Progenitor cell of endocrine pancreas (in vitro differentiated cells): ENCODE measurements around the gene GRK5. TPM values are rescaled to one million over a fixed set of nuclear protein-coding genes. Genes with fewer than 3 reads are reported as not detected.

Experiments
- DNase-seq: peaks from one replicate; pipeline ENCODE4 v3.0.0; 2021; ENCODE audit warnings: low spot score; ENCODE audit not compliant: unreplicated experiment
- H3K27ac Mint-ChIP-seq: 2 replicates; pipeline ENCODE4 v1.8.0; 2021; ENCODE audit warnings: mild to moderate bottlenecking, moderate library complexity, mixed read lengths
- H3K27me3 Mint-ChIP-seq: 2 replicates; pipeline ENCODE4 v1.8.0; 2021; ENCODE audit warnings: mixed read lengths
- H3K36me3 Mint-ChIP-seq: 2 replicates; pipeline ENCODE4 v1.8.0; 2022; ENCODE audit warnings: mixed read lengths; ENCODE audit not compliant: insufficient read depth
- H3K4me1 Mint-ChIP-seq: 2 replicates; pipeline ENCODE4 v1.8.0; 2021; ENCODE audit warnings: low read depth, mixed read lengths
- H3K4me3 Mint-ChIP-seq: 2 replicates; pipeline ENCODE4 v1.8.0; 2021; ENCODE audit warnings: low read depth, mild to moderate bottlenecking, moderate library complexity, mixed read lengths
- H3K9me3 Mint-ChIP-seq: 2 replicates; pipeline ENCODE4 v1.8.0; 2021; ENCODE audit warnings: low read depth, mixed read lengths
- total RNA-seq: library from RNA; stranded (reverse); gene quantifications from 2 replicates; pipeline ENCODE4 v1.2.1, GENCODE V29; 2021
- TF ChIP-seq, protein P1 (sequence below): fragments of 200-600 bp; sonication (generic); IDR thresholded peaks from one replicate; pipeline ENCODE4 v1.5.0; 2021; ENCODE audit warnings: antibody characterized with exemption, mild to moderate bottlenecking; ENCODE audit not compliant: unreplicated experiment

The GRK5 gene
- total RNA-seq, 1 donor from 2014 or later, result 21.6 TPM

DNA sequence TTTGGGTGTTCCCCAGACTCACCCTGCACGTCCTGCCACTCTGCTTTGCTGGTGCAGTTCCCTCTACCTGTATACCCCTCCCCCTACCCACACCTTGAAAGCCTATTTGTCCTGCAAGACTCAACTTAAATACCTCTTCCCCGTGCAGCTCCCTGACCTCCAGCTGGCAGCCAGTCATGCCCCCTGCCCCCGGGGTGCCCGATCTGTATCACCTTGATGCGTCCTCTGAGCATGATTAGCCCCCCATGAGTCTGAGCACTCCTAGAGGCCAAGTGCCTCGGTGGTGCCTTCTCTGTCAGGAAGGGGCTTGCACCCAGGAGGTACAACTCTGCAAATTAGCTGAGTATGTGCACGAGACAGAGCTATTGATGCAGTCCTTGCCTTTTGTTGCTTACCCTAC is 240.1 kb downstream of the GRK5 start:
- DNase-seq, result no peak
- Mint-ChIP-seq H3K27ac (no peak overlapping the region), H3K9me3 (no peaks in the 10 kb centered on the region), H3K36me3 (peaks cover 4% of the 10 kb centered on the region), H3K27me3 (no peaks in the 10 kb centered on the region), H3K4me1 (no peaks in the 10 kb centered on the region), H3K4me3 (no peak overlapping the region)
- TF ChIP-seq, protein P1, sequence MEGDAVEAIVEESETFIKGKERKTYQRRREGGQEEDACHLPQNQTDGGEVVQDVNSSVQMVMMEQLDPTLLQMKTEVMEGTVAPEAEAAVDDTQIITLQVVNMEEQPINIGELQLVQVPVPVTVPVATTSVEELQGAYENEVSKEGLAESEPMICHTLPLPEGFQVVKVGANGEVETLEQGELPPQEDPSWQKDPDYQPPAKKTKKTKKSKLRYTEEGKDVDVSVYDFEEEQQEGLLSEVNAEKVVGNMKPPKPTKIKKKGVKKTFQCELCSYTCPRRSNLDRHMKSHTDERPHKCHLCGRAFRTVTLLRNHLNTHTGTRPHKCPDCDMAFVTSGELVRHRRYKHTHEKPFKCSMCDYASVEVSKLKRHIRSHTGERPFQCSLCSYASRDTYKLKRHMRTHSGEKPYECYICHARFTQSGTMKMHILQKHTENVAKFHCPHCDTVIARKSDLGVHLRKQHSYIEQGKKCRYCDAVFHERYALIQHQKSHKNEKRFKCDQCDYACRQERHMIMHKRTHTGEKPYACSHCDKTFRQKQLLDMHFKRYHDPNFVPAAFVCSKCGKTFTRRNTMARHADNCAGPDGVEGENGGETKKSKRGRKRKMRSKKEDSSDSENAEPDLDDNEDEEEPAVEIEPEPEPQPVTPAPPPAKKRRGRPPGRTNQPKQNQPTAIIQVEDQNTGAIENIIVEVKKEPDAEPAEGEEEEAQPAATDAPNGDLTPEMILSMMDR, result no peak

DNA sequence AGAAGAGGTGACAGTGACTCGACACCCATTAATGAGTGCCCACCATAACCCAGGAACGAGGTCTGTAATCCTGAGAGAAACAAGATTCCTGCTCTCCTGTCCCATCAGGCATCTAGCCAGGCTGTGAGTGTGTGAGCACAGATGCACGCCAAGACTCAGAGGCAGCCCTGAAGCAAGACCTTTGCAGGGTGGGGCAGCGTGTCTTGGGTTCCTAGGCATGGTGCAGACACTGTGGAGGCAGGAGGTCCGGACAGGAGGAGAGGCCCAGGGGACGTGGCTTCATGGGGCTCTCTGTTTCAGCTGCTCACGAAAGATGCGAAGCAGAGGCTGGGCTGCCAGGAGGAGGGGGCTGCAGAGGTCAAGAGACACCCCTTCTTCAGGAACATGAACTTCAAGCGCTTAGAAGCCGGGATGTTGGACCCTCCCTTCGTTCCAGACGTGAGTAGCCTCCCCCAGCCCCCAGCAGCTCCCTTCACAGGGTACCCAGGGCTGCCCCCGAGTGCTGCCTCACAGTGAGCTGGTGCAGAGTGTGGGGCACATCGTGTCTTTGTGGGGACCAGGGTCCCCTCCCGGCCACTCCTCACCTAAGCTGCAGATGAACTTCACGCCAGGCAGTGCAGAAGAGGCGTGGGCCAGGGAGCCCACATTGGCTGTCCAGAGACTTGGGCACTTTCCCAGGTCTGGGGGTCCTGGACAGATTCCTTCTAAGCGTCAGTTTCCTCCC is 240.6 kb downstream of the GRK5 start:
- H3K4me1 Mint-ChIP-seq, result no peaks in the 10 kb centered on the region
- H3K27ac Mint-ChIP-seq, result no peak overlapping the region
- TF ChIP-seq, protein P1, result no peak
- H3K4me3 Mint-ChIP-seq, result no peak overlapping the region
- DNase-seq, result no peak
- peaks cover 4% of the 10 kb centered on the region for H3K36me3 Mint-ChIP-seq
- H3K27me3 Mint-ChIP-seq, result no peaks in the 10 kb centered on the region
- no peaks in the 10 kb centered on the region for H3K9me3 Mint-ChIP-seq

DNA sequence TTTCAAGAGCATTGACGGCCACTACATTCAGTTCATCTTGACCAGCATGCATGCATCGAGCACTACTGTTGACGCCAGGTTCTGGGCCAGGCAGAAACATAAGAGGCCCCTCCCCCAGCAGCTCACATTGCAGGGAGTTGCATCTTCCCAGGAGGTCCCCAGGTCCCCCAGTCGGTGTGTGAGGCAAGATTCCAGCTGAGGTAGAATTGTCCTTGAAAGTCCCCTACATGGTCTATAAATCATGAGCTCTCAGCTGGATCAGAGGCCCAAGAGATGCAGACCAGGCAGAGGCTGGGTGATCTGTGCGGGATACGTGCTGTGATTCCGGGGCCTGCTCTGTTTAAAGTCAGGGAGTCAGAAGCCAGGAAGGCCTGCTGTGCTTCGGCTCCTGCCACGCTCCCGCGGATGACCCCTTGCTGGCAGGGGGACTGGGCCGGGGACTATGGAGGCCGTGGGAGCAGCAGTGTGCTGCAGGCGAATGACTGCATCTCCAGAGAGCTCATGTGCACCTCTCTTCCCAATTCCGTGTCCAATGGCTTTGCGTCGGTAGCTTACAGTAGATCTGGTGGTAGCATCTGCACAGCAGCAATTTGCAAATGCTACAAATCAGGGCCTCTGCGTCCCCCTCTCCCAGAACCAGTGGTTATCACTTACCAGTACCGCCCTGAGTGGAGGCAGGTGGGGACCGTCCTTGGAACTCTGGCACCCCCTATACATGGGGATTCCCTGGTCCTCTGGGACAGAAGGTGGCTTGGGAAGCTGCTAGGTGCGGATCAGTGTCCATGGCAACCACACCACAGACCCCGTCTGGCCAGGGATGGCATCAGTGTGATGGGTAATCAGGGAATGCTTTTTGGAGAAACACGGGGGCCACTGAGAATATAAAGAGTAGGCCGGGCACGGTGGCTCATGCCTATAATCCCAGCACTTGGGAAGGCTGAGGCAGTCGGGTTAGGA is 241.5 kb downstream of the GRK5 start:
- Mint-ChIP-seq H3K36me3 (peaks cover 4% of the 10 kb centered on the region), H3K27me3 (no peaks in the 10 kb centered on the region), H3K4me1 (no peaks in the 10 kb centered on the region), H3K9me3 (no peaks in the 10 kb centered on the region), H3K27ac (no peak overlapping the region), H3K4me3 (no peak overlapping the region)
- TF ChIP-seq, protein P1, result no peak
- no peak for DNase-seq

DNA sequence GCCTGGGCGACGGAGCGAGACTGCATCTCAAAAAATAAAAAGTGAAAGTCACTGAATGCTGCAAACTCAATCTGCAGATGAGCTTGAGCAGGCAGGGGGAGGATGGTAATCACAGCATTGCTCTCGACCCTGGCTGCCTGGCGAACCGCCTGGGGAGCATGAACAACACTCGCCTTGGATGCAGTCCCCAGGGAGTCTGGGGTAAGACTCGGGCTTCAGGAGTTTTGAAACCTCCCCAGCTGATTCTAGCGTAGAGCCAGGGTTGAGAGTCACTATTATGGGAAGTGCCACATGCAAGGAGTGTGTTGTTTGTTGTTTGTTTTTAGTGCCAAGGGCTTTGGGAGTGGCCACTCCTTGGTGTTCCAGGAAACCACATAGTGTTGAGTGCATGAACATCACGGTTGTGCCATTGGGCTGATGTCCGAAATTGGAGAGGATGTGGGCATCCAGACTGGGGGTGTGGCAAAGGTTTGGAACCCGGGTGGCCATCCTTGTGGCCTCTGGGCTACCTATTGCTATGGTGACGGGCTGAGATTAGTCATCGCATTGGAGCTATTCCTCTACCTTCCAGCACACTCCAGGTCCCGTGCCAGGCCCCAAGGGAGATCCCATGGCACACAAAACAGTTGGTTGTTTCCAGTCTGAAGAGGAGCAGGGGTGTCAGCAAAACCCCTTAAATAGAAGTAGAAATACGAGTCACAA is 242.5 kb downstream of the GRK5 start:
- no peak for DNase-seq
- no peaks in the 10 kb centered on the region for H3K27me3 Mint-ChIP-seq
- TF ChIP-seq, protein P1, result no peak
- H3K36me3 Mint-ChIP-seq, result peaks cover 5% of the 10 kb centered on the region
- H3K27ac Mint-ChIP-seq, result no peak overlapping the region
- no peak overlapping the region for H3K4me3 Mint-ChIP-seq
- H3K9me3 Mint-ChIP-seq, result no peaks in the 10 kb centered on the region
- no peaks in the 10 kb centered on the region for H3K4me1 Mint-ChIP-seq
